Glutamatergic neuron (in vitro differentiated cells): ENCODE measurements around the gene THY1. TPM values are rescaled to one million over a fixed set of nuclear protein-coding genes. Genes with fewer than 3 reads are reported as not detected.
A peak's percentile ranks its signal among the peaks of the same experiment; 100 is the strongest.

ENCODE experiments used
- DNase-seq: peaks from one replicate; pipeline ENCODE4 v3.0.0; 2022
- H3K27ac Mint-ChIP-seq: one replicate; pipeline ENCODE4 v1.8.0; 2020; ENCODE audit warnings: mild to moderate bottlenecking, mixed read lengths, inconsistent platforms; ENCODE audit not compliant: unreplicated experiment
- H3K27me3 Mint-ChIP-seq: one replicate; pipeline ENCODE4 v1.8.0; 2020; ENCODE audit warnings: mild to moderate bottlenecking, moderate library complexity, mixed read lengths, inconsistent platforms; ENCODE audit not compliant: unreplicated experiment
- H3K36me3 Mint-ChIP-seq: one replicate; pipeline ENCODE4 v1.8.0; 2020; ENCODE audit warnings: mild to moderate bottlenecking, mixed read lengths, inconsistent platforms; ENCODE audit not compliant: unreplicated experiment
- H3K4me1 Mint-ChIP-seq: one replicate; pipeline ENCODE4 v1.8.0; 2020; ENCODE audit warnings: mild to moderate bottlenecking, low read depth, mixed read lengths, inconsistent platforms; ENCODE audit not compliant: unreplicated experiment
- H3K4me3 Mint-ChIP-seq: one replicate; pipeline ENCODE4 v1.8.0; 2020; ENCODE audit warnings: mild to moderate bottlenecking, mixed read lengths, inconsistent platforms; ENCODE audit not compliant: unreplicated experiment
- H3K9me3 Mint-ChIP-seq: one replicate; pipeline ENCODE4 v1.8.0; 2020; ENCODE audit warnings: mild to moderate bottlenecking, moderate library complexity, mixed read lengths, inconsistent platforms; ENCODE audit not compliant: unreplicated experiment
- total RNA-seq: library from RNA; stranded (reverse); fragmentation: NEBNext Ultra II Directional; extraction: Animal tissue kit (Norgen Biotek cat#: 25700); gene quantifications from one replicate; pipeline ENCODE4 v1.2.1, GENCODE V29; 2021; ENCODE audit not compliant: unreplicated experiment
- TF ChIP-seq, protein P1 (sequence below): fragments of 200-600 bp; sonication (generic); IDR thresholded peaks from one replicate; pipeline ENCODE4 v1.5.0; 2021; ENCODE audit not compliant: partially characterized antibody, unreplicated experiment

Gene THY1
- total RNA-seq, 1 donor from 2014 or later = 22.0 TPM

DNA sequence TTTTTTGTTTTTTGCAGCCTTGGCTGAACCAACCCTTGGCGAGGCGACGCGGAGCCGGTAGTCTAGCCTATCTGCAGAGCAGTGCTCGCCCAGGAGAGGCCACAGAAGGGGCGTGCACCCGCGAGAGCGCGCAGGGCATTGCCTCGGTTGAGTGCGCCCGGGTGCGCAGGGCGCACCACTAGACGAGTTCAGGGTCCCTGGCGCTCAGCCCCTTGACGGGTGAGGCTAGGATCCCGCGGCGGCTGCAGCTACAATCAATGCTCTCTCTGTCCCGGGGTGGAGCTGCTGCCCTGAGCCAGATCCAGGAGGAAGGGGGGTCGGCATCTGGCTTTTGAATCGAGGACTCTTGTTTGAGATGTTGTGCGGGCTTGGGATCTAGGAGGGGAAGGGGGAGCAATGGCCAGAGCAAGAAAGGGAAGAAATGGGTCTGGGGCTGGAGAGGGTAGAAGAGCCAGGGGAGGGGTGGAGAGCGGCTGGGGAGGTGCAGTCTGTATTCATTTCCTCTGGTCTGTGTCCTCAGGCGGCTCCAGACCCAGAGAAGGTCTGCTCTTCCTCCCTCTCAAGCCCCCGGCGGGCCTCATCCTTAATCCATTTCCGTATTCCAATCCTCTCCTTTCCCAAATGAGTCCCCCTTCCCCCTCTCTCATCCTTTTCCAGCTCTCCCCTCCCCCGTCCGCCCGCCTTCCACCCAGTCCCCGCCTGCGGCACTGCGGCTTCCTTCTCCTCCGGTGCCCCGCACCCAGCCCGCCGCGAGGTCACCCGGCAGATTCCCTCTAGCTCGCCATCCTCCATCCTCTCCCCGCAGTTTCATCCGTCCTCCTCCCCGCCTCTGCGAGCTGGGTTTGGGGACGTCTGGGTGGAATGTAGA, 797 bp downstream of the THY1 start:
- Mint-ChIP-seq H3K36me3 (no peaks in the 10 kb centered on the region), H3K4me1 (no peaks in the 10 kb centered on the region), H3K4me3 (peak overlapping the region; percentile 96), H3K9me3 (peaks cover 1% of the 10 kb centered on the region), H3K27me3 (peaks cover 18% of the 10 kb centered on the region), H3K27ac (peak overlapping the region; percentile 45)
- DNase-seq = peak; percentile 72
- TF ChIP-seq, protein P1, sequence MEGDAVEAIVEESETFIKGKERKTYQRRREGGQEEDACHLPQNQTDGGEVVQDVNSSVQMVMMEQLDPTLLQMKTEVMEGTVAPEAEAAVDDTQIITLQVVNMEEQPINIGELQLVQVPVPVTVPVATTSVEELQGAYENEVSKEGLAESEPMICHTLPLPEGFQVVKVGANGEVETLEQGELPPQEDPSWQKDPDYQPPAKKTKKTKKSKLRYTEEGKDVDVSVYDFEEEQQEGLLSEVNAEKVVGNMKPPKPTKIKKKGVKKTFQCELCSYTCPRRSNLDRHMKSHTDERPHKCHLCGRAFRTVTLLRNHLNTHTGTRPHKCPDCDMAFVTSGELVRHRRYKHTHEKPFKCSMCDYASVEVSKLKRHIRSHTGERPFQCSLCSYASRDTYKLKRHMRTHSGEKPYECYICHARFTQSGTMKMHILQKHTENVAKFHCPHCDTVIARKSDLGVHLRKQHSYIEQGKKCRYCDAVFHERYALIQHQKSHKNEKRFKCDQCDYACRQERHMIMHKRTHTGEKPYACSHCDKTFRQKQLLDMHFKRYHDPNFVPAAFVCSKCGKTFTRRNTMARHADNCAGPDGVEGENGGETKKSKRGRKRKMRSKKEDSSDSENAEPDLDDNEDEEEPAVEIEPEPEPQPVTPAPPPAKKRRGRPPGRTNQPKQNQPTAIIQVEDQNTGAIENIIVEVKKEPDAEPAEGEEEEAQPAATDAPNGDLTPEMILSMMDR = no peak

DNA sequence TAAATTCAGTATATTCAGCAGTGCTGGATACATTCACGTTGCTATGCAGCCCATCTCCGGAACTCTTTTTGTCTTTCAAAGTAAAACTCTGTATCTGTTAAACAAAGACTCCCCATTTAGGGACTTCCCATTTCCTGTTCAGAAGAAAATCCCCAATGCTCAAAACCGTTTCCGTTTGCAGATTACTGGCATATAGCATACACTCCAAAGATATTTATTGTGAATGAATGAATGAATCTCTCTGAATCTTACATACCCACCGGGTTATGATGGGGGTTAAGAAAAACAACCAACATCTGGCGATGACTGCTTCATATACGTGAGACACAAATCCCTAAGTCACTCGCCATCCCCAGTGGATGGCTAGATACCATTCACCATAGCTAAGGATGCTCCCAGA, 1.6 kb downstream of the THY1 start:
- Mint-ChIP-seq H3K4me1 (no peaks in the 10 kb centered on the region), H3K9me3 (peaks cover 1% of the 10 kb centered on the region), H3K27me3 (peaks cover 18% of the 10 kb centered on the region), H3K36me3 (no peaks in the 10 kb centered on the region), H3K27ac (no peak overlapping the region), H3K4me3 (peak overlapping the region; percentile 96)
- TF ChIP-seq, protein P1 = no peak
- DNase-seq = no peak

DNA sequence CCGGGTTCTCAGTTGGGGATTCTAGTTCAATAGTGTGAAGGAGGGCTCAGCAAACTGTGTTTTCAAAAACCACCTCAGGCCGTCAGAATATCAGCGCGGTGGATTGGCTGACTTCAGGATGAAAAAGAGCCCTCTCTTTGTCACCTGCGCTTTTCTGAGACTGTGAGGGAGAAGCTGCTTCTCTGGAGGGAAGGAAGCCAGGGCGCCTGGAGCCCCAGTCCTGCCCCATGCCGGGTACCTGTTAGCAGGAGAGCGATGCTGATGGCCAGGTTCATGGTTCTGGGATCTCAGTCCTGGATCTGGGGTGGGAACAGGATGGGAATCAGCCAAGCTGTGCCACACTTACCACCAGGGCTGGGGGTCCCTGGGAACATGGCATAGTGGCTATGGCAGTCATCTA, 2.3 kb downstream of the THY1 start:
- TF ChIP-seq, protein P1 = no peak
- Mint-ChIP-seq H3K9me3 (peaks cover 1% of the 10 kb centered on the region), H3K4me1 (no peaks in the 10 kb centered on the region), H3K27me3 (peaks cover 20% of the 10 kb centered on the region), H3K36me3 (no peaks in the 10 kb centered on the region), H3K27ac (no peak overlapping the region), H3K4me3 (no peak overlapping the region)
- DNase-seq = no peak

DNA sequence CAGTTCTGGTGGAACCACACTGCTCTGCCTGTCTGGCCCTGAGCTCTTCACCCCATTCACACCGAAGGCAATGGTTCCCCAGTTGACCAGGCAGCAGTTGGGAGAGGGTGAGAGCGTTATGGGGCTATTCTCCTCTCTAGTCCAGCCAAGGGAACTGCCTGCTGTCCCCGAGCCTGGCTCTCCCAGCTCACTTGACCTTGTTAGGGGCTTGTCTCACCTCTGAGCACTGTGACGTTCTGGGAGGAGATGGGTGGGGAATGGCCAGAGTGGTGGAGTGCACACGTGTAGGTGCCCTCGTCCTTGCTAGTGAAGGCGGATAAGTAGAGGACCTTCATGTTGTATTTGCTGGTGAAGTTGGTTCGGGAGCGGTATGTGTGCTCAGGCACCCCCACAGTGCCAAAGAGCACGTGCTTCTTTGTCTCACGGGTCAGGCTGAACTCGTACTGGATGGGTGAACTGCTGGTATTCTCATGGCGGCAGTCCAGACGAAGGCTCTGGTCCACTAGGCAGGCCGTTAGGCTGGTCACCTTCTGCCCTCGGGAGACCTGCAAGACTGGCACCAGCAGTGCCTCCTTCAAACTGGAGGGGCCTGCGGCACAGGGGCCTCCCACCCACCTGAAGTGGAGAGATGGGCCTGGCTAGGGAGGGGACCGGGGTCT, 3.0 kb downstream of the THY1 start:
- DNase-seq = no peak
- Mint-ChIP-seq H3K27me3 (peaks cover 20% of the 10 kb centered on the region), H3K36me3 (no peaks in the 10 kb centered on the region), H3K27ac (no peak overlapping the region), H3K9me3 (peaks cover 1% of the 10 kb centered on the region), H3K4me1 (no peaks in the 10 kb centered on the region), H3K4me3 (no peak overlapping the region)
- TF ChIP-seq, protein P1 = no peak

DNA sequence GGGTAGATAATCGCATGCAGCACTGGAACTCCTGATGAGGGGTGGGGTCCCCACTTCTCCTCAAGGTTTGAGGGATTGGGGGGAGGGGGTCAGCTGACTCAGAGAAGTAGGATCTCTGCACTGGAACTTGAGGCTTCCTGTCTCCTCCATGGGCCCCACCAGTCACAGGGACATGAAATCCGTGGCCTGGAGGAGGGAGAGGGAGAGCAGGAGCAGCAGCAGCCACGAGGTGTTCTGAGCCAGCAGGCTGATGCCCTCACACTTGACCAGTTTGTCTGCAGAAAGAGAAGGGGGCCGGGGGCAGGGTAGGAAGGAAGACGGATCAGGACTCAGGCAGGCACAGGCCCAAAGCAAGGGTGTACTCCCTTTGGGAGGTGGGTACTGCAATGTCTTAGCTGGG, 3.7 kb downstream of the THY1 start:
- Mint-ChIP-seq H3K4me3 (no peak overlapping the region), H3K36me3 (no peaks in the 10 kb centered on the region), H3K4me1 (no peaks in the 10 kb centered on the region), H3K27ac (no peak overlapping the region), H3K9me3 (peaks cover 1% of the 10 kb centered on the region), H3K27me3 (peaks cover 17% of the 10 kb centered on the region)
- DNase-seq = no peak
- TF ChIP-seq, protein P1 = no peak
